ENCODE data around the gene ZNF385D. TPM values are rescaled to one million over a fixed set of nuclear protein-coding genes. Genes with fewer than 3 reads are reported as not detected.

Gene ZNF385D
- total RNA-seq, 4 donors from 2014 or later = 2.7 to 41.4 (median 8.8) TPM

- no peak for DNase-seq (ENCODE audit: low spot score)
- no peak for TF ChIP-seq CTCF (IDR thresholded peaks at IDR 0.05)
- ATAC-seq (ENCODE audit: low FRiP score) = no peak
Measured at GRCh38 chr3:21592828-21593227, 158.2 kb downstream of the ZNF385D start.

- TF ChIP-seq CTCF (IDR thresholded peaks at IDR 0.05) = no peak
- DNase-seq (ENCODE audit: low spot score) (no peak), ATAC-seq (ENCODE audit: low FRiP score) (no peak)
Measured at GRCh38 chr3:21587894-21588293, 163.1 kb downstream of the ZNF385D start.

GRCh38 chr3:21585216-21585740 is 165.7 kb downstream of the ZNF385D start:
- ATAC-seq (ENCODE audit: low FRiP score) (no peak), DNase-seq (ENCODE audit: low spot score) (no peak)
- TF ChIP-seq CTCF (IDR thresholded peaks at IDR 0.05) = no peak

GRCh38 chr3:21573291-21573690 is 177.7 kb downstream of the ZNF385D start:
- DNase-seq (ENCODE audit: low spot score) (no peak), ATAC-seq (ENCODE audit: low FRiP score) (no peak)
- TF ChIP-seq CTCF (IDR thresholded peaks at IDR 0.05) = no peak

GRCh38 chr3:21564531-21564930 is 186.5 kb downstream of the ZNF385D start:
- TF ChIP-seq CTCF (IDR thresholded peaks at IDR 0.05) = no peak
- DNase-seq (ENCODE audit: low spot score) = no peak
- ATAC-seq (ENCODE audit: low FRiP score) = no peak

GRCh38 chr3:21562243-21562642 is 188.8 kb downstream of the ZNF385D start:
- ATAC-seq (ENCODE audit: low FRiP score) = no peak
- TF ChIP-seq CTCF (IDR thresholded peaks at IDR 0.05) = no peak
- no peak for DNase-seq (ENCODE audit: low spot score)

- no peak for ATAC-seq (ENCODE audit: low FRiP score)
Measured at GRCh38 chr3:21561472-21561871, 189.5 kb downstream of the ZNF385D start.

More at GRCh38 chr3:21561472-21561871, 189.5 kb downstream of the ZNF385D start:
- TF ChIP-seq CTCF (IDR thresholded peaks at IDR 0.05) = no peak
- no peak for DNase-seq (ENCODE audit: low spot score)

Data from omental fat pad (tissue), 4 donors.